Glomerular visceral epithelial cell (primary cell): ENCODE data around the gene DMPK.
A peak's percentile ranks its signal among the peaks of the same experiment; 100 is the strongest.
"Not testable (repeated sequence)": the region's sequence is repeated elsewhere in the genome, so short reads cannot be mapped to it uniquely, and the experiment has no call there.

ENCODE experiments used
- DNase-seq: peaks from one replicate; pipeline ENCODE4 v3.0.0-alpha.2; 2016; ENCODE audit errors: extremely low spot score

DMPK gene

GRCh38 chr19:45746866-45747265, 35.4 kb downstream of the DMPK start:
- DNase-seq: no peak

GRCh38 chr19:45745606-45746005, 36.7 kb downstream of the DMPK start:
- DNase-seq: no peak

GRCh38 chr19:45742969-45743368, 39.3 kb downstream of the DMPK start:
- no peak for DNase-seq

GRCh38 chr19:45739498-45740439, 42.5 kb downstream of the DMPK start:
- DNase-seq: no peak

- DNase-seq: no peak
Observed at GRCh38 chr19:45733160-45733810, 49.0 kb downstream of the DMPK start, which contains the start of gene MEIOSIN. MEIOSIN (plus strand) TSS chr19:45733439; CDS start chr19:45735377, 1,938 bp downstream.

GRCh38 chr19:45730368-45731288, 51.7 kb downstream of the DMPK start, which contains the start of gene FBXO46:
FBXO46 (minus strand) TSS chr19:45730896; CDS start chr19:45713495, 17,401 bp downstream.
- DNase-seq: peak; percentile 98

GRCh38 chr19:45729800-45730290, 52.4 kb downstream of the DMPK start:
- DNase-seq: peak; percentile 35

GRCh38 chr19:45728683-45729082, 53.6 kb downstream of the DMPK start:
- DNase-seq: not testable (repeated sequence)

GRCh38 chr19:45720065-45720464, 62.2 kb downstream of the DMPK start:
- DNase-seq: not testable (repeated sequence)
